ENCODE data around the gene SPARCL1.

DNA sequence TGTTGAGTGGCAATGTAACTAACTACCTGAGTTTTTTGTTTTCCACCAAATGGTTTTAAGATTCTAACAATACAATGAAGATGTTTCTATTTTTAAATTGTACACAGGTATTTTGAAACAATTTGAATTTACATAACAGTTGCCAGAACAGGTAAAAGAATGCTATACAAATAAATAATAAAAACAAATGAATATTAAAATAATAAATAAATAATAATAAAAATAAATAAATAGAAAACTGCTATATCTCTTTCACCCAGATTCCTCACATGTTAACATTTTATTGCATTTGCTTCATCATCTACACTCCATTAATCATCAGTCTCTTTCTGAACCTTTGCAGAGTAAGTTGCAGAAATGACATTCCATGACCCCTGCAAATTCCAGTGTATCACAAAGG is 46.8 kb upstream of the SPARCL1 start:
- TF ChIP-seq GATA2 (IDR thresholded peaks at IDR 0.05; ENCODE audit: low read depth, low read length) (no peak), GATA3 (IDR thresholded peaks at IDR 0.05; ENCODE audit: low read depth, low read length) (no peak)

Measured in SH-SY5Y (cell line).